HG02943 (cell line): ENCODE measurements around the gene KLK3.
"Not testable (repeated sequence)": the region's sequence is repeated elsewhere in the genome, so short reads cannot be mapped to it uniquely, and the experiment has no call there.

Experiments used
- ATAC-seq: cut with Tn5 transposase; IDR thresholded peaks from one replicate; pipeline ENCODE4 v1.9.1; 2021; ENCODE audit warnings: mild to moderate bottlenecking, low read depth, moderate library complexity; ENCODE audit not compliant: unreplicated experiment

The KLK3 gene

GRCh38 chr19:50854636-50855410 is at the start of gene KLK3:
Gene KLK3, plus strand, starts transcription at chr19:50854915. Its CDS starts 41 bp downstream, at chr19:50854956.
- no peak for ATAC-seq

- no peak for ATAC-seq
Observed at GRCh38 chr19:50808856-50809255, 45.9 kb upstream of the KLK3 start.

GRCh38 chr19:50811622-50812238 is 43.0 kb upstream of the KLK3 start:
- ATAC-seq: not testable (repeated sequence)

- ATAC-seq: no peak
Observed at GRCh38 chr19:50812474-50812873, 42.2 kb upstream of the KLK3 start.

GRCh38 chr19:50814883-50815282 is 39.8 kb upstream of the KLK3 start:
- no peak for ATAC-seq

- ATAC-seq: no peak
Observed at GRCh38 chr19:50815439-50815838, 39.3 kb upstream of the KLK3 start.

GRCh38 chr19:50817941-50818858 is 36.5 kb upstream of the KLK3 start:
- ATAC-seq: peak; percentile 57

- no peak for ATAC-seq
Observed at GRCh38 chr19:50818859-50819472, 35.7 kb upstream of the KLK3 start.

- no peak for ATAC-seq
Observed at GRCh38 chr19:50819636-50820035, 35.1 kb upstream of the KLK3 start.

GRCh38 chr19:50820086-50820485 is 34.6 kb upstream of the KLK3 start:
- ATAC-seq: no peak

GRCh38 chr19:50820549-50821247 is 34.0 kb upstream of the KLK3 start:
- ATAC-seq: no peak

GRCh38 chr19:50821248-50821612 is 33.5 kb upstream of the KLK3 start:
- no peak for ATAC-seq

- no peak for ATAC-seq
Observed at GRCh38 chr19:50821622-50822021, 33.1 kb upstream of the KLK3 start.

- ATAC-seq: no peak
Observed at GRCh38 chr19:50822661-50823208, 32.0 kb upstream of the KLK3 start.

- no peak for ATAC-seq
Observed at GRCh38 chr19:50823389-50824042, 31.2 kb upstream of the KLK3 start, which contains the start of gene KLK1. Gene KLK1, minus strand, starts transcription at chr19:50823787. Its CDS starts 39 bp downstream, at chr19:50823748.

- ATAC-seq: no peak
Observed at GRCh38 chr19:50826492-50827240, 28.0 kb upstream of the KLK3 start.

GRCh38 chr19:50827476-50827875 is 27.2 kb upstream of the KLK3 start:
- no peak for ATAC-seq

GRCh38 chr19:50829801-50830200 is 24.9 kb upstream of the KLK3 start:
- no peak for ATAC-seq
